ENCODE measurements around the gene PRRG2.
"Not testable (repeated sequence)": the region's sequence is repeated elsewhere in the genome, so short reads cannot be mapped to it uniquely, and the experiment has no call there.

PRRG2 gene

GRCh38 chr19:49614096-49614833 lies 33.1 kb downstream of the PRRG2 start:
- FAIRE-seq (no peak), DNase-seq (ENCODE audit: insufficient read length, low spot score) (no peak)
- TF ChIP-seq POLR2A (IDR thresholded peaks at IDR 0.05; ENCODE audit: low read depth, low read length) (no peak), SPI1 (IDR thresholded peaks at IDR 0.05; ENCODE audit: low read depth, low read length) (no peak), PAX5 (IDR thresholded peaks at IDR 0.05; ENCODE audit: insufficient read depth, low read length, severe bottlenecking) (no peak), TAF1 (IDR thresholded peaks at IDR 0.05; ENCODE audit: low read depth, low read length) (no peak), POLR2AphosphoS5 (IDR thresholded peaks at IDR 0.05; ENCODE audit: low read depth, low read length) (no peak), POU2F2 (IDR thresholded peaks at IDR 0.05; ENCODE audit: low read depth, low read length) (no peak)

GRCh38 chr19:49615861-49616260 lies 34.7 kb downstream of the PRRG2 start:
- no peak for TF ChIP-seq POLR2A (IDR thresholded peaks at IDR 0.05; ENCODE audit: low read depth, low read length)
- no peak for TF ChIP-seq POU2F2 (IDR thresholded peaks at IDR 0.05; ENCODE audit: low read depth, low read length)
- TF ChIP-seq SPI1 (IDR thresholded peaks at IDR 0.05; ENCODE audit: low read depth, low read length) = no peak
- TF ChIP-seq POLR2AphosphoS5 (IDR thresholded peaks at IDR 0.05; ENCODE audit: low read depth, low read length) = no peak
- no peak for TF ChIP-seq TAF1 (IDR thresholded peaks at IDR 0.05; ENCODE audit: low read depth, low read length)
- TF ChIP-seq PAX5 (IDR thresholded peaks at IDR 0.05; ENCODE audit: insufficient read depth, low read length, severe bottlenecking) = no peak
- DNase-seq (ENCODE audit: insufficient read length, low spot score) (no peak), FAIRE-seq (no peak)

- TF ChIP-seq TAF1 (IDR thresholded peaks at IDR 0.05; ENCODE audit: low read depth, low read length) (no peak), POU2F2 (IDR thresholded peaks at IDR 0.05; ENCODE audit: low read depth, low read length) (no peak), PAX5 (IDR thresholded peaks at IDR 0.05; ENCODE audit: insufficient read depth, low read length, severe bottlenecking) (no peak), POLR2A (IDR thresholded peaks at IDR 0.05; ENCODE audit: low read depth, low read length) (no peak), POLR2AphosphoS5 (IDR thresholded peaks at IDR 0.05; ENCODE audit: low read depth, low read length) (no peak), SPI1 (IDR thresholded peaks at IDR 0.05; ENCODE audit: low read depth, low read length) (no peak)
- FAIRE-seq = no peak
Measured at GRCh38 chr19:49616532-49616931, 35.4 kb downstream of the PRRG2 start.

GRCh38 chr19:49616945-49617344 lies 35.8 kb downstream of the PRRG2 start:
- no peak for DNase-seq (ENCODE audit: insufficient read length, low spot score)
- TF ChIP-seq POLR2A (IDR thresholded peaks at IDR 0.05; ENCODE audit: low read depth, low read length) (no peak), SPI1 (IDR thresholded peaks at IDR 0.05; ENCODE audit: low read depth, low read length) (no peak)
- no peak for FAIRE-seq

More at GRCh38 chr19:49616532-49616931, 35.4 kb downstream of the PRRG2 start:
- DNase-seq (ENCODE audit: insufficient read length, low spot score) = no peak

GRCh38 chr19:49617860-49618259 lies 36.7 kb downstream of the PRRG2 start:
- DNase-seq (ENCODE audit: insufficient read length, low spot score); FAIRE-seq: not testable (repeated sequence)

- no peak for DNase-seq (ENCODE audit: insufficient read length, low spot score)
- no peak for FAIRE-seq
- TF ChIP-seq SPI1 (IDR thresholded peaks at IDR 0.05; ENCODE audit: low read depth, low read length) = no peak
- no peak for TF ChIP-seq PAX5 (IDR thresholded peaks at IDR 0.05; ENCODE audit: insufficient read depth, low read length, severe bottlenecking)
- TF ChIP-seq POU2F2 (IDR thresholded peaks at IDR 0.05; ENCODE audit: low read depth, low read length) = no peak
- no peak for TF ChIP-seq POLR2AphosphoS5 (IDR thresholded peaks at IDR 0.05; ENCODE audit: low read depth, low read length)
- no peak for TF ChIP-seq POLR2A (IDR thresholded peaks at IDR 0.05; ENCODE audit: low read depth, low read length)
- TF ChIP-seq TAF1 (IDR thresholded peaks at IDR 0.05; ENCODE audit: low read depth, low read length) = no peak
Measured at GRCh38 chr19:49624967-49625910, 44.1 kb downstream of the PRRG2 start.

GRCh38 chr19:49626226-49626625 lies 45.1 kb downstream of the PRRG2 start:
- TF ChIP-seq POU2F2 (IDR thresholded peaks at IDR 0.05; ENCODE audit: low read depth, low read length) (no peak), POLR2A (IDR thresholded peaks at IDR 0.05; ENCODE audit: low read depth, low read length) (no peak), TAF1 (IDR thresholded peaks at IDR 0.05; ENCODE audit: low read depth, low read length) (no peak), PAX5 (IDR thresholded peaks at IDR 0.05; ENCODE audit: insufficient read depth, low read length, severe bottlenecking) (no peak), SPI1 (IDR thresholded peaks at IDR 0.05; ENCODE audit: low read depth, low read length) (no peak), POLR2AphosphoS5 (IDR thresholded peaks at IDR 0.05; ENCODE audit: low read depth, low read length) (no peak)
- FAIRE-seq = no peak

GRCh38 chr19:49629659-49630058 lies 48.5 kb downstream of the PRRG2 start:
- TF ChIP-seq POU2F2 (IDR thresholded peaks at IDR 0.05; ENCODE audit: low read depth, low read length) (no peak), POLR2A (IDR thresholded peaks at IDR 0.05; ENCODE audit: low read depth, low read length) (no peak), TAF1 (IDR thresholded peaks at IDR 0.05; ENCODE audit: low read depth, low read length) (no peak), PAX5 (IDR thresholded peaks at IDR 0.05; ENCODE audit: insufficient read depth, low read length, severe bottlenecking) (no peak), POLR2AphosphoS5 (IDR thresholded peaks at IDR 0.05; ENCODE audit: low read depth, low read length) (no peak), SPI1 (IDR thresholded peaks at IDR 0.05; ENCODE audit: low read depth, low read length) (no peak)
- peak; percentile 38 for FAIRE-seq
- no peak for DNase-seq (ENCODE audit: insufficient read length, low spot score)

More at GRCh38 chr19:49626226-49626625, 45.1 kb downstream of the PRRG2 start:
- no peak for DNase-seq (ENCODE audit: insufficient read length, low spot score)

GRCh38 chr19:49631014-49631588 lies 50.0 kb downstream of the PRRG2 start:
- DNase-seq (ENCODE audit: insufficient read length, low spot score) (no peak), FAIRE-seq (no peak)
- TF ChIP-seq POLR2A (IDR thresholded peaks at IDR 0.05; ENCODE audit: low read depth, low read length) = no peak
- no peak for TF ChIP-seq POLR2AphosphoS5 (IDR thresholded peaks at IDR 0.05; ENCODE audit: low read depth, low read length)
- no peak for TF ChIP-seq TAF1 (IDR thresholded peaks at IDR 0.05; ENCODE audit: low read depth, low read length)
- no peak for TF ChIP-seq PAX5 (IDR thresholded peaks at IDR 0.05; ENCODE audit: insufficient read depth, low read length, severe bottlenecking)
- TF ChIP-seq SPI1 (IDR thresholded peaks at IDR 0.05; ENCODE audit: low read depth, low read length) = no peak
- no peak for TF ChIP-seq POU2F2 (IDR thresholded peaks at IDR 0.05; ENCODE audit: low read depth, low read length)

Measured in GM12891 (cell line).